ENCODE measurements around the gene SPHK2.

SPHK2 gene

DNA sequence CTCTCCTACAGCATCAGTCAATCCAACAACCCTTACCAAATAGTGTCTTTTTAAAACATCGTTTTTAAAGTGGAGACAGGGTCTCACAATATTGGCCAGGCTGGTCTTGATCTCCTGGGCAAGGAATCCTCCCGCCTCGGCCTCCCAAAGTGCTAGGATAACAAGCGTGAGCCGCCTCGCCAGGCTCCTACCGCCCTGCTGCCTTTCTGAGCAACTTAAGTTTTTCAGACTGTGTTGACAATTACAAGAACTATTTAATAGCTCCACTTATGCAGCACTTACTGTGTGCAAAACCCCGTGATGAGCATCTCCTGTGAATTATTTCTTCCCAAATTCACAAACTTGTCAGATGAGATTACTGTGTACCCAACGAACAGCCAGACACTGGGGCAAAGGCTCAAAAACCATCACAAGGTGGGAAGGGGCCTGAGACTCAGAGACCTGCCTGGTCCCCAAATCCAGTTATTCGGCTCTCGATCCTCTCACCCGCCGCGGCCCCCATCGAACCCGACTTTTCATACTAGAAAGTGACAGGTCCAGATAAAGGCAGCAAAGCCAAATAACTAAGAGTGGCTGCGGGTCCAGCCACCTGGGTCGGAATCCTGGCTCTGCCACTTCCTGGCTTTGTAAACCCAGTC lies 909 bp upstream of the SPHK2 start:
- TF ChIP-seq CTCF (IDR thresholded peaks at IDR 0.05; ENCODE audit: extremely low read depth, missing control alignments): no peak
- no peak for DNase-seq (ENCODE audit: low spot score)

DNA sequence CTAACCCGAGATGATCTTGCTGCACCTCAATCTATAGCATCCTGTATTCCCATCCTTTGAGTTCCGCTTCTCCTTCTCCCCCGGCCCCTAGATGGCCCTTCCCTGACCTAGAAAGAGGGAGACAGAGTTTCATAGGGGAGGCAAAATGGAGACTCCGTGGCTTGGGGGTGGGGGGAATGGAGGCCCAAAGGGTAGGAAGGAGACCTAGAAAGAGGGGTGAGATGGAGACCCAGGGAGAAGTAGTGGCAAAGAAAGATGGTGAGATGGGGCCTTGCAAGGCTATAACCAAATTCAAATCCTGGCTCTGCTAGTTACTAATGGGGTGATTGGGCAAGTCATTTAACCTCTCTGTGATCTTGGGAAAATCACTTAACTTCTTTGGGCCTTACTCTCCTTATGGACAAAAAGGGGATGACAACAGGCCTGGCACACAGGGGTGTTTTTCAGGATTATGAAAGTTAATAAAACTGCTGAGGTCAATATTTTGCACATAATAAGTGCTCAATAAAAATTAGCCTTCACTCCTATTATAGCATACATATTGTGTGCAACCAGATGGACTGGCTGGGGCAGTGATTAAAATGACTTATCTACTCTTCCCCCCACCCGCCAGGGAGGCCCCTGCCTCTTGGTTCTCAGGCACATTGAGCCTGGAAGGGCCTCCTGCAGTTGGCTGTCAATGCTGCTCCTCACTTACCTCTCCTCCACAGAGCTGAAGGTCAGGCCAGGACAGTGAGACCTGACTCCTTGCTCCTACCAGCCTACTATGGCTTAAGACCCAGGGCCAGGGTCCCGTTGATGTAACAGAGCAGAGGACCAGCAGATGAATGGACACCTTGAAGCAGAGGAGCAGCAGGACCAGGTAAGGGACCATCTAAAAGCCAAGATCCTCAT lies 633 bp downstream of the SPHK2 start:
- no peak for DNase-seq (ENCODE audit: low spot score)
- TF ChIP-seq CTCF (IDR thresholded peaks at IDR 0.05; ENCODE audit: extremely low read depth, missing control alignments): no peak

- DNase-seq (ENCODE audit: low spot score): no peak
- TF ChIP-seq CTCF (IDR thresholded peaks at IDR 0.05; ENCODE audit: extremely low read depth, missing control alignments): no peak
These were observed 4.3 kb downstream of the SPHK2 start for GRCh38 chr19:48623556-48624066.

GRCh38 chr19:48624067-48624594 lies 4.8 kb downstream of the SPHK2 start:
- DNase-seq (ENCODE audit: low spot score): peak; percentile 96

DNA sequence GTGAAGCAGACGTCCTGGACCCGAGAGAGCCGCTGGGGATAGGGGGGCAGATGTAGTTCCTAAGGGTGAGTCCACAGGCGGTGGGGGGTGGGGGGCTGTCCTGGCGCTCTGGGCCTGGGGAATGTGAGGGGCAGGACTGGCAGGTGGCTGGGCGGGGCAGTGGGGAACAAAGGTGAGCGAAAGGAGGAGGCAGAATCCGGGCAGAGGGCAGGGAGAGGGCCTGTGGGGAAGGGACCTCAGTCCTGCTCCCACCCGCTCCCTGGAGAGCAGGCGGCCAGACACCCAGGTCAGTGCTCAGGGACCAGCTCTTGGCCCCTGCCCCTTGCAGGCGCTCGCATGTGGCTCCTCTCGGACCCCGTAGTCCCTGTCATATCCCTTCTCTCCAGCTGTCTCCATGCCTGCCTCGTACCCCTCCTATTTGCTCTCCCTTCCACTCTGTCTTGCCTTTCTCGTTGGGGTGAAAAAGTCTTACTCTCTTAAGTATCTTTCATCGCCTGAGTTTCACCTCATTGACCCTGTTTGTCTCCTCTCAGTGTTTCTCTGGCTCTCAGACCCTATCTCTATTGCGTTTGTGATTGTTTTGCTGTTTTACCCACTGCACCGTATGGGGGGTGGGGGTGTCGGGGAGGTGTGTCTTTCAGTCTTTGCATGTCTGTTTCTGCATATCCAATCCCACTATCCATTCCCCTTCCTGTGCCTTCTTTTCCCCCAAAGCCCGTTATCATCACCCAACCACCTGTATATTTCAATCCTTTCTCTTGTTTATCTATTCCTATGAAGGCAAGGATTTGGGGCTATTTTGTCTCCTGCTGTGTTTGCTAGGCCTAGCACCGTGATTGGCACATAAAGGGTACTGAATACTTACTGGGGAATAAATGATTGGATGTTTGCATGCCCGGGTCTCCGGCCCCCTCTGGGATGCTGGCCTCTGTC lies 5.8 kb downstream of the SPHK2 start:
- no peak for DNase-seq (ENCODE audit: low spot score)

More at GRCh38 chr19:48624067-48624594, 4.8 kb downstream of the SPHK2 start:
- TF ChIP-seq CTCF (IDR thresholded peaks at IDR 0.05; ENCODE audit: extremely low read depth, missing control alignments): no peak

DNA sequence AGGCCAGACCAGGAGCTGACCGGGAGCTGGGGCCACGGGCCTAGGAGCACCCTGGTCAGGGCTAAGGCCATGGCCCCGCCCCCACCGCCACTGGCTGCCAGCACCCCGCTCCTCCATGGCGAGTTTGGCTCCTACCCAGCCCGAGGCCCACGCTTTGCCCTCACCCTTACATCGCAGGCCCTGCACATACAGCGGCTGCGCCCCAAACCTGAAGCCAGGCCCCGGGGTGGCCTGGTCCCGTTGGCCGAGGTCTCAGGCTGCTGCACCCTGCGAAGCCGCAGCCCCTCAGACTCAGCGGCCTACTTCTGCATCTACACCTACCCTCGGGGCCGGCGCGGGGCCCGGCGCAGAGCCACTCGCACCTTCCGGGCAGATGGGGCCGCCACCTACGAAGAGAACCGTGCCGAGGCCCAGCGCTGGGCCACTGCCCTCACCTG lies 6.6 kb downstream of the SPHK2 start:
- DNase-seq (ENCODE audit: low spot score): no peak
- TF ChIP-seq CTCF (IDR thresholded peaks at IDR 0.05; ENCODE audit: extremely low read depth, missing control alignments): no peak

More for the DNA sequence above, 5.8 kb downstream of the SPHK2 start:
- no peak for TF ChIP-seq CTCF (IDR thresholded peaks at IDR 0.05; ENCODE audit: extremely low read depth, missing control alignments)
